HG02678 (cell line): ENCODE measurements around the gene GADL1.

Source experiments
- ATAC-seq: cut with Tn5 transposase; IDR thresholded peaks from one replicate; pipeline ENCODE4 v1.9.1; 2021; ENCODE audit warnings: mild to moderate bottlenecking, moderate library complexity; ENCODE audit not compliant: unreplicated experiment

GADL1 gene

GRCh38 chr3:30878862-30879261, 15.6 kb downstream of the GADL1 start:
- ATAC-seq, result no peak

- no peak for ATAC-seq
Measured at GRCh38 chr3:30875505-30875904, 19.0 kb downstream of the GADL1 start.

- no peak for ATAC-seq
Measured at GRCh38 chr3:30873671-30874070, 20.8 kb downstream of the GADL1 start.

- ATAC-seq, result no peak
Measured at GRCh38 chr3:30872879-30873278, 21.6 kb downstream of the GADL1 start.

DNA sequence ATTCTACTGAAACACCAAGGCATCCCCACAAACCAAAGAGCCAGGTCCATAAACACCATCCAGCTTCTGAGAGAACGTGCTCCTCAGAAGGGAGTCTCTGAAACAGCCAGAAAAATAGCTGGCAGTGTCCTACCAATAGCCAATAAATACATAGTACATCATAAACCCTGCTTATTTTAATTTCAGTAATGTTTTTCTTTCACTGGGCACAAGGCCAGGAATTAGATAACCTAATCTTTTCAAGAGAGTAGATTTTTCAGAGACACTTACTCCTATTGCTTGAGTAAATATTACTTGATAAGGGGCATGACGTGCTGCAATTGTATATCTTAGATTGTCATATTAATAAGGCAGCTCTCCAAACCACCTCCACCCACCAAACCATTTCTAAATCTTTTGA, 22.7 kb downstream of the GADL1 start:
- no peak for ATAC-seq

- ATAC-seq, result no peak
Measured at GRCh38 chr3:30864836-30865235, 29.6 kb downstream of the GADL1 start.

GRCh38 chr3:30864132-30864531, 30.3 kb downstream of the GADL1 start:
- no peak for ATAC-seq

DNA sequence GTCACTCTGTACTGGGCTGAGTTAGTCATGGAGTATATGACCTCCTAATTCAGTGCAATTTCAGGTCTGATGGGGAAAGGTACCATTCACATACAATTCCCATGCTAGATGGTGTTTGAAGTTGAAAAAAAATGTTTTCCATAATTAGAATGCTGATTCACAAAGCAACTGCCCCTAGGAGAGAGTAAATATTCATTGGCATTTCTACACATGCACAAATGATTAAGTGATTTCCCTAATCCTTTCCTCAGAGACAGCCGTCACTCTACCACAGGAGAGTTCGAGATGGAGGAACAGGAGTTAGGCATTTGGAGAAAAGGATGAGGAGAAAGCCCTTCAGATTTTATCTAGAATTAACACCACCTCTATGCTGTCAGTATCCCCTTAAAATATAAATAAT, 32.5 kb downstream of the GADL1 start:
- no peak for ATAC-seq

DNA sequence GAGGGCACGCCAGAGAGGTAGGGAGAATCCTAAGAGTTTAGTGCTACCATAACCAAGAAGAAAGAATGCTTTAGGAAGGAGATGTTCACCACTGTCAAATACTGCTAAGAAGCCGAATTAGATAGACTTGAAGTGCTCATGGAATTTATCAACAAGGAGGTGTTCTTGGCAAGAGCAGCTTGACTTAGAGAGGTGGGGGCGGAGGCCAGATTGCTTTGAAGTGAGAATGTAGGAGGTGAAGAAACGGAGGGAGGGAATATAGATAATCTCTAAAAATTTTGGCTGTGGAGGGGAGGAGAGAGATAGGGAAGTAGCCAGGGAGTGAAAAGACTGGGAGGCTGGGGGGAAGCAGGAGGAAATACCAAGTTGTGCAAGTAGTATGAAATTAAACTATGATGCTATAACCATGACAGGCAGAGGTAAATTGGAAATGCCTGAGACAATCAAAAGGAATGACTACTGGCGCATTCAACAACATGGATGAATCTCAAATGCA, 35.5 kb downstream of the GADL1 start:
- ATAC-seq, result no peak

DNA sequence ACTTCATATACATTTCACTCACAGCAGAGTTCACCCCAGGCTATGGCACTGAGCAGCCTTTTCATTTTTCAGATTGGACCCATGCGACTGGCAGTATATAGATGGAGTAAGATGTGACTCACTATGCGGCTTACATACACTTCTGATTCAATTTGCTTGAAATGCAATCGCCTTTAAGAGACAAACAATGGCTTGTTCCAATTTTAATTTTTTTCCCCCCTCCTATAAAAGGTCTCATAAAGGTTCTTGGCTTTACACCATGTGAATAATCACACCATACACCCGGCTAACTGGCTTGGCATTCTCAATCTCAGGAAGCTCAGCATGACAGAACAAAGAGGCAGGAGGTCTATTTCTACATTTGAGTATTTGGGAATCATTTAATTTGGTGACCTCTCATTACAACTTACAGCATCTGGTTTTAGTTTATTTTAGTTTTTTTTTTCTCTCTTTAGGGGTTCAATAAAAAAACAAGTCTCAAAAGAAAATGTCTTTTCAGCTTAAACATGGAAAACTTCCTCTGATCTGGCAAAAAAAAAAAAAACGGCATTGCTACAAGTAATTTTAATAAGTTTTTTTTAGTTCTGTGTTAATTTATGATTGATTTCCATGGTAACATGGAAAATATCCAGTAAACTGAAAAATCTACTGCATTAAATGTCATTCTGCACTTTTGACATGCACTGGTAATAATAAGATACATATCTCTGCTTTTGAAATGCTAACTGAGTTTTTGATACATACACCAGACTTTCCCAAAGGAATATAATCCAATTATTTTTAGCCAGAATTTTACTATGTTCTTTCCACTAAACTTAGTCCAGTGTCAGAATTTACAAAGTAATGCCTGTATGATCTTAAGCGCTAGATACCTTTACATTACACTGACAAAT, 38.8 kb downstream of the GADL1 start:
- no peak for ATAC-seq

- ATAC-seq, result no peak
Measured at GRCh38 chr3:30852833-30853232, 41.6 kb downstream of the GADL1 start.

- no peak for ATAC-seq
Measured at GRCh38 chr3:30848087-30848779, 46.2 kb downstream of the GADL1 start.

- no peak for ATAC-seq
Measured at GRCh38 chr3:30847592-30847991, 46.9 kb downstream of the GADL1 start.

DNA sequence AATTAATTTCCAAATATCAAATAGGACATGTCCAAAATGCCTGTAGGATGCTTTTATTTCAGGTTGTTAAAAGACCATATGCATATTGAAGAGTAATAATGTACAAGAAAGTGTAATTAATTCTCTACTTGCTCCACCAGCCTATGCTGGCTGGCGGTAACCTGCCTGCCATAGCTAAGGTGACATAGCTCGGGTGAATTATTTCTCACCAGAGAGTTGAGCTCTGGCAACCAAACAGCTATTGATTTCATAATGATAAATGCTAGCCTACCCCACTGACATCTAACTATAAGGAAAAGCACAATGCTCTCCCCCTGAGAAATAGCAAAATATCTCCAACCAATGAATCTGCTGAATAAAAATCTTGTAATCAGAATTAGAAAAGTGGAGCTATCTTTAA, 48.9 kb downstream of the GADL1 start:
- ATAC-seq, result no peak

GRCh38 chr3:30843877-30844276, 50.6 kb downstream of the GADL1 start:
- no peak for ATAC-seq

GRCh38 chr3:30836141-30836540, 58.3 kb downstream of the GADL1 start:
- no peak for ATAC-seq

- no peak for ATAC-seq
Measured at GRCh38 chr3:30835667-30836066, 58.8 kb downstream of the GADL1 start.

GRCh38 chr3:30832961-30833575, 61.4 kb downstream of the GADL1 start:
- no peak for ATAC-seq

DNA sequence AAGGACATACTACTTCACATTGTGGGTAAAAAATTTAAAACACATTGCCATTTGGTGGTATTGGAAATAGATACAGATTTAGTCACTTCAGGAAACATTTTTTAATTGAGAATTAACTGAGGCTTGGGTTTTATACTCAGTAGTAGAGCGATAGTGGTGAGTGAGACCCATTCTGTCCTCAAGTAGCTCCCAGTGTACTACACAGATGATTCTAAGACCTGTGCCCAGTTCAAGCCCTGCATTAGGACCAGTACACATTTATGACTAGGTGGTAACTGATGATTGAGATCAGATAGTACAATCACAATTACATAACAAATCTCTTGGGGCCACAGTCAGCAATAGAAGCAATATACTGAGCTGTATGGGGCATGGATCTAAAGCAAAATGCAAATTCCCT, 67.4 kb downstream of the GADL1 start:
- no peak for ATAC-seq

DNA sequence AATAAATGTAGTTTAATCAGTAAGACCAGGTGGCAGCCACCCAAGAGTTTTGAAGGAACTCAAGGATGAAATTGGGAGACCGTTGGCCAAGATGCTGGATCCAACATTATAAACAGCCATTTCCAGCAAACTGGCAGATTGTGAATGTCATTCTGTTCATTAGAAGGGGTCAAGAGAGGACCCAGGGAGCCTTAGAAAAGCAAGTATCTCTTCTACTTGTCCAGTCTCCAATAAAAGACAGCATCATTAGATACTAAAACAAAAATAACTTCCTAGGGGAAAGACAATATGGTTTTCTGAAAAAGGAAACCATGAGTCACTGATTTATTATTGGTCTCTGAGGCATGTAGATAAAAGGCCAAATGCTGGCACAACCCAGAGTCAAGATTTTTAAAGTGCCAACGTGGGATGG, 67.9 kb downstream of the GADL1 start:
- no peak for ATAC-seq

DNA sequence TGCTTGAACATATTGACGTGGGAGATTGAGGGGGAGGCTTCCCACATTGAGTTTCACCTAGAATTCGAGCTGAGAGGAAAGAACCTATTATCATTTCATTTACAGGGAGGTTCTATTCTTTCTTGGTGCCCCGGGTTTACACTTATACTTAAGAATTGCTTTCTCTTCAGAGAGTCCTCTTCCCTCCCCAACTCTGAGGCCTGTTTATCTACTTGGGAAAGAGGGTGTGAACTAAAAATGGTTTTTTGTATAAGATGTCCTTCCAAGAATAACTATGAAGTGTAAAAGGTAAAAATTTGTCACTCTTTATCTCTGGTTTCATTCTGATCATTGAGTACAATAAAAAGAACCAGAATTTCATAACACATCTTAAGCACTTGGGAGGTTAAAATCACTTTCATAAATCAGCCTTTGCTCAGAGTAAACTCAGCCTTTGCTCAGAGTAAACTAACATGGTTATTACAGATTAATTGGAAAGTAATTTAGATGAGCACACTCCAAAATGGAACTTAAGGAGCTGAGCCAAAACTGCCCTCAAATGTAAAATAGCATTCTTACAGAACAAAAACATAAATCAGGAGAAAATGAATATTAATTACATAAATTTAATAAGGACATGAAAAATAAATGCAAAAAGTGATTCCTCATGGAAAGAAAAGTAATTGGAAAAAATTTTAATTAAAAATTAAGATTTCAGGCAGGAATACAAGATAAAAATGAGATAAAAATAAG, 75.2 kb downstream of the GADL1 start:
- ATAC-seq, result no peak
